ENCODE data around the gene LDB3.

The LDB3 gene

GRCh38 chr10:86769991-86770390 lies 101.7 kb downstream of the LDB3 start:
- DNase-seq = no peak

- no peak for DNase-seq
Observed at GRCh38 chr10:86770412-86770960, 102.2 kb downstream of the LDB3 start.

GRCh38 chr10:86773498-86773897 lies 105.2 kb downstream of the LDB3 start:
- DNase-seq = no peak

- no peak for DNase-seq
Observed at GRCh38 chr10:86775056-86775869, 107.0 kb downstream of the LDB3 start.

GRCh38 chr10:86775870-86776180 lies 107.5 kb downstream of the LDB3 start:
- DNase-seq = no peak

GRCh38 chr10:86779220-86780017 lies 111.1 kb downstream of the LDB3 start:
- DNase-seq = no peak

- no peak for DNase-seq
Observed at GRCh38 chr10:86782701-86783418, 114.5 kb downstream of the LDB3 start.

- no peak for DNase-seq
Observed at GRCh38 chr10:86785037-86785436, 116.7 kb downstream of the LDB3 start.
